Type B pancreatic cell (in vitro differentiated cells): ENCODE results near the gene PTPRF. TPM values are rescaled to one million over a fixed set of nuclear protein-coding genes. Genes with fewer than 3 reads are reported as not detected.

Experiments used
- DNase-seq: peaks from one replicate; pipeline ENCODE4 v3.0.0; 2021; ENCODE audit warnings: mixed read lengths; ENCODE audit not compliant: unreplicated experiment; ENCODE audit errors: extremely low spot score
- H3K27ac Mint-ChIP-seq: 2 replicates; pipeline ENCODE4 v1.8.0; 2021; ENCODE audit warnings: mild to moderate bottlenecking, mixed read lengths
- H3K27me3 Mint-ChIP-seq: 2 replicates; pipeline ENCODE4 v1.8.0; 2021; ENCODE audit warnings: mixed read lengths
- H3K36me3 Mint-ChIP-seq: 2 replicates; pipeline ENCODE4 v1.8.0; 2021; ENCODE audit warnings: mixed read lengths
- H3K4me1 Mint-ChIP-seq: one replicate; pipeline ENCODE4 v1.8.0; 2021; ENCODE audit warnings: mixed read lengths; ENCODE audit not compliant: unreplicated experiment
- H3K4me3 Mint-ChIP-seq: 2 replicates; pipeline ENCODE4 v1.8.0; 2021; ENCODE audit warnings: mild to moderate bottlenecking, mixed read lengths
- H3K9me3 Mint-ChIP-seq: 2 replicates; pipeline ENCODE4 v1.8.0; 2021; ENCODE audit warnings: mixed read lengths
- CTCF ChIP-seq: fragments of 200-600 bp; sonication (generic); conservative IDR thresholded peaks from 2 replicates; pipeline ENCODE4 v1.5.0; 2021; ENCODE audit warnings: antibody characterized with exemption, mild to moderate bottlenecking
- total RNA-seq: library from RNA; stranded (reverse); gene quantifications from 2 replicates; pipeline ENCODE4 v1.2.1, GENCODE V29; 2021; ENCODE audit warnings: low replicate concordance

PTPRF gene
- total RNA-seq, 1 donor from 2014 or later = 260 TPM

- H3K9me3 Mint-ChIP-seq = no peaks in the 10 kb centered on the region
- no peak for TF ChIP-seq CTCF
- no peak for DNase-seq
- peaks cover 19% of the 10 kb centered on the region for H3K4me1 Mint-ChIP-seq
- peak overlapping the region; percentile 48 for H3K27ac Mint-ChIP-seq
- H3K4me3 Mint-ChIP-seq = no peak overlapping the region
- peaks cover 28% of the 10 kb centered on the region for H3K36me3 Mint-ChIP-seq
- H3K27me3 Mint-ChIP-seq = no peaks in the 10 kb centered on the region
Measured at GRCh38 chr1:43577655-43578542, 47.2 kb downstream of the PTPRF start.

GRCh38 chr1:43580039-43580438 is 49.4 kb downstream of the PTPRF start:
- H3K4me1 Mint-ChIP-seq = peaks cover 28% of the 10 kb centered on the region
- no peak overlapping the region for H3K4me3 Mint-ChIP-seq
- no peaks in the 10 kb centered on the region for H3K27me3 Mint-ChIP-seq
- H3K9me3 Mint-ChIP-seq = no peaks in the 10 kb centered on the region
- no peak for DNase-seq
- H3K27ac Mint-ChIP-seq = peak overlapping the region; percentile 75
- TF ChIP-seq CTCF = no peak
- H3K36me3 Mint-ChIP-seq = peaks cover 28% of the 10 kb centered on the region

- TF ChIP-seq CTCF = no peak
- Mint-ChIP-seq H3K4me3 (peak overlapping the region; percentile 66), H3K27ac (peak overlapping the region; percentile 94), H3K27me3 (no peaks in the 10 kb centered on the region), H3K4me1 (peaks cover 31% of the 10 kb centered on the region), H3K9me3 (no peaks in the 10 kb centered on the region), H3K36me3 (peaks cover 17% of the 10 kb centered on the region)
- no peak for DNase-seq
Measured at GRCh38 chr1:43582162-43582566, 51.5 kb downstream of the PTPRF start.

GRCh38 chr1:43583058-43583457 is 52.4 kb downstream of the PTPRF start:
- no peak for TF ChIP-seq CTCF
- Mint-ChIP-seq H3K27ac (peak overlapping the region; percentile 65), H3K36me3 (peaks cover 17% of the 10 kb centered on the region), H3K9me3 (no peaks in the 10 kb centered on the region), H3K4me3 (no peak overlapping the region), H3K4me1 (peaks cover 27% of the 10 kb centered on the region), H3K27me3 (no peaks in the 10 kb centered on the region)
- DNase-seq = no peak

- Mint-ChIP-seq H3K27ac (no peak overlapping the region), H3K4me1 (peaks cover 24% of the 10 kb centered on the region), H3K36me3 (peaks cover 16% of the 10 kb centered on the region), H3K9me3 (no peaks in the 10 kb centered on the region), H3K27me3 (no peaks in the 10 kb centered on the region), H3K4me3 (no peak overlapping the region)
- no peak for TF ChIP-seq CTCF
- DNase-seq = no peak
Measured at GRCh38 chr1:43584204-43584603, 53.5 kb downstream of the PTPRF start.
